ENCODE data around the gene PCDHGC4.

Gene PCDHGC4

DNA sequence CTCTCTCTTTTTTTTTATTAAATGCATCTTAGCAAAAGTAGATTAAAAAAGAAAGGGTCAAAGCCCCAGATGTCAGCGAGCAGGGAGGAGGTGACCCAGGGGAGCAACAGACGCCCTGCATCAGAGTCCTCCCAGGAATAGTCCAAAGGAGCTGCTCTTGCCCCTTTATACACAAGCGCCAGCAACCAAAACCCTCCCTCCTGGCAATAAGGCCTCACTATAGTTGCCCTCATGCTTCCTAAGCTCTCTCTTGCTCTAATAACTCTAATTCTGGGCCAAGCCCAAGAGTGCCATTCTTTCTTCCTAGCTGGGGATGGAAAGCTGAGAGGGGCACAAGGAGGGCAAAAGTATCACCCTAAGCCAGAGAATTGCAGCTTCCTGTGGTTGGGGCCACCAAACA is 30.3 kb downstream of the PCDHGC4 start:
- POLR2A ChIA-PET, result interaction anchor here (0.5 to 3.9 kb wide), 4 partner anchors 10 to 82 kb away, joined by 3 to 13 read pairs (median 6); partner anchors contain the start of gene PCDHGC5

DNA sequence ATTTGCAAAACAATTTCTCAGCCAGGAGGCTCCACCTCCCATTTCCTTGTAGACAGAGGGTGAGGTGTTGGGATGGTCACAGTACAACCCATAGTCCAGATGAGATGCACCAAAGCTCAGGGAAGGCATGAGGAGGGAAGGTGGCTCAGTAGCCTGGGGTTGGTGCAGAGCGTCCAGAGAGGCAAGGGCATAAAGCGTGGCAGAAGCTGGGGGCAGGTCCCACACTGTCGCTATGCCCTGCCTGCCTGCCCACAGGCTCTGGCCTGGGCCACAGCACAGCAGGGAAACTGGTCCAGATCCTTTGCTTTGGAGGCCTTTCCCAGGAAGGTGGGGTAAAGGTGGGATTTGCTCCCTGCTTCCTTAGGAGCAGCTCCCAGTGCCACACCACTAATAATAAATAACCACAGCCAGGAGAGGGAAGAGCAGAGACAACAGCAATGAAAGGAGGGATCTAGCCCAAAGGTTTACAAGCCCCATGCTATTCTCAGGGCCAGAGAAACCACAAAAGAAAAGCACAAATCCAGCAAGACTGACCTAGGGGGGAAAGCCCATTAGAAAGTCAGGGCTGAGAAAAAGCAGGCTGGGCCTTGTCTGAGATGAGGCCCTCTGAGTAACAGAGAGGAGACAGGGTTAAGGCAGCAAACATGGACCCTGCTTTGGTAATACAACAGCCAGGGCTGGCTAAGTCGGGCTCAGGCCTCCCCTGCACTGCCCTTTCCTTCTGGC is 31.3 kb downstream of the PCDHGC4 start:
- no peak overlapping the region for H3K4me3 ChIP-seq (ENCODE audit: low read depth, low read length)
- TF ChIP-seq, protein P1, sequence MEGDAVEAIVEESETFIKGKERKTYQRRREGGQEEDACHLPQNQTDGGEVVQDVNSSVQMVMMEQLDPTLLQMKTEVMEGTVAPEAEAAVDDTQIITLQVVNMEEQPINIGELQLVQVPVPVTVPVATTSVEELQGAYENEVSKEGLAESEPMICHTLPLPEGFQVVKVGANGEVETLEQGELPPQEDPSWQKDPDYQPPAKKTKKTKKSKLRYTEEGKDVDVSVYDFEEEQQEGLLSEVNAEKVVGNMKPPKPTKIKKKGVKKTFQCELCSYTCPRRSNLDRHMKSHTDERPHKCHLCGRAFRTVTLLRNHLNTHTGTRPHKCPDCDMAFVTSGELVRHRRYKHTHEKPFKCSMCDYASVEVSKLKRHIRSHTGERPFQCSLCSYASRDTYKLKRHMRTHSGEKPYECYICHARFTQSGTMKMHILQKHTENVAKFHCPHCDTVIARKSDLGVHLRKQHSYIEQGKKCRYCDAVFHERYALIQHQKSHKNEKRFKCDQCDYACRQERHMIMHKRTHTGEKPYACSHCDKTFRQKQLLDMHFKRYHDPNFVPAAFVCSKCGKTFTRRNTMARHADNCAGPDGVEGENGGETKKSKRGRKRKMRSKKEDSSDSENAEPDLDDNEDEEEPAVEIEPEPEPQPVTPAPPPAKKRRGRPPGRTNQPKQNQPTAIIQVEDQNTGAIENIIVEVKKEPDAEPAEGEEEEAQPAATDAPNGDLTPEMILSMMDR (IDR thresholded peaks at IDR 0.05; ENCODE audit: insufficient read depth, low read length, missing control alignments), result no peak
- CTCF ChIA-PET, result interaction anchor here (1.0 to 37.5 kb wide), 10 partner anchors 1 to 133 kb away, joined by 3 to 856 read pairs (median 20); partner anchors contain the start of genes DIAPH1, PCDHGA10, PCDHGA11 and PCDHGA7
- DNase-seq (ENCODE audit: low read depth, low spot score), result no peak
- POLR2A ChIA-PET, result interaction anchor here (0.5 to 3.9 kb wide), 3 partner anchors 9 to 83 kb away, joined by 3 to 13 read pairs (median 3); no protein-coding TSS in a partner anchor

More for the DNA sequence above, 30.3 kb downstream of the PCDHGC4 start:
- CTCF ChIA-PET, result interaction anchor here (1.0 to 37.5 kb wide), 10 partner anchors 2 to 132 kb away, joined by 3 to 856 read pairs (median 20); partner anchors contain the start of genes DIAPH1, PCDHGA10, PCDHGA11 and PCDHGA7
- H3K4me3 ChIP-seq (ENCODE audit: low read depth, low read length), result no peak overlapping the region
- no peak for DNase-seq (ENCODE audit: low read depth, low spot score)
- TF ChIP-seq, protein P1 (IDR thresholded peaks at IDR 0.05; ENCODE audit: insufficient read depth, low read length, missing control alignments), result no peak

DNA sequence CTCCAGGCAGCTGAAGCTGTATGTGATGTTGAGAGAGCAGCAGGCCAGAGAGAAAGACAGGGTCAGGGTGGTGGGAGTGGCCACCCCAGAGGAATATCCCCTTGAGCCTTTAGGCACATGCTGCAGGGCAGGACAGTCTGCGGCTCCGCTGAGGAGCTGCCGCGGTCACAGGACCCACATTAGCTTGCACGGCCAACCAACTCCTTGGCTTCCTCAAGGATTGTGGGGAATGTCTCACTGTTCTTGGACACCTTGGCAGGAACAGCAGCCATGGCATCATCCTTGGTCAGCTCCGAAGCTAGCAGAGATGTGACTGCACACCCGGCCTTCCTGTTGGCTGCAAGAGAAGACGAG is 31.8 kb downstream of the PCDHGC4 start:
- no peak for DNase-seq (ENCODE audit: low read depth, low spot score)
- TF ChIP-seq, protein P1 (IDR thresholded peaks at IDR 0.05; ENCODE audit: insufficient read depth, low read length, missing control alignments), result no peak
- no peak overlapping the region for H3K4me3 ChIP-seq (ENCODE audit: low read depth, low read length)
- ChIA-PET CTCF (interaction anchor here (1.7 to 37.5 kb wide), 5 partner anchors 1 to 99 kb away, joined by 4 to 856 read pairs (median 295); partner anchors contain the start of genes PCDHGA10, PCDHGA11, PCDHGB7 and PCDHGC4), POLR2A (no interaction called here)

DNA sequence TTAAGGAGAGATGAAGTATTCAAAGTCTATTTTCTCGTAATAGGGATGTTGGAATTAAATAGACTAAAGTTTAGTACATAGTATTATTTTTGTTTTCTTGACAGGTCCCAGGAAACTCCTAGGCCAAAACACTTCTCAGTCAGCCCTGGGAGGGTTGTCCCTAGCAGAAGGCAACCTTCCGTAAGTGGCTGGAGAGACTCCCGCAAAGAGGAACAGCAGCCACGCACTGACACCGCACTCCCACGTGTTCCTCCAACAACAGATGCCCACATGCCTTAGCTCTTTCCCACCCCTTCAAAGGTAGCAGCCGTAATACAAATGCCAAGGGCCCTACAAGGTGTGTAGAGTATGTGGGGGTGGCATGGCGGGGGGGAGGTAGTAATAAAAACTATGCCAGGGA is 32.5 kb downstream of the PCDHGC4 start:
- TF ChIP-seq, protein P1 (IDR thresholded peaks at IDR 0.05; ENCODE audit: insufficient read depth, low read length, missing control alignments), result no peak
- ChIA-PET CTCF (interaction anchor here (0.9 to 27.6 kb wide), 4 partner anchors 10 to 100 kb away, joined by 3 to 856 read pairs (median 150); partner anchors contain the start of genes PCDHGA10, PCDHGA11, PCDHGB7 and PCDHGC4), POLR2A (interaction anchor here (0.6 kb wide), 1 partner anchor 8 kb away, joined by 3 read pairs; no protein-coding TSS in a partner anchor)
- no peak for DNase-seq (ENCODE audit: low read depth, low spot score)
- H3K4me3 ChIP-seq (ENCODE audit: low read depth, low read length), result no peak overlapping the region

DNA sequence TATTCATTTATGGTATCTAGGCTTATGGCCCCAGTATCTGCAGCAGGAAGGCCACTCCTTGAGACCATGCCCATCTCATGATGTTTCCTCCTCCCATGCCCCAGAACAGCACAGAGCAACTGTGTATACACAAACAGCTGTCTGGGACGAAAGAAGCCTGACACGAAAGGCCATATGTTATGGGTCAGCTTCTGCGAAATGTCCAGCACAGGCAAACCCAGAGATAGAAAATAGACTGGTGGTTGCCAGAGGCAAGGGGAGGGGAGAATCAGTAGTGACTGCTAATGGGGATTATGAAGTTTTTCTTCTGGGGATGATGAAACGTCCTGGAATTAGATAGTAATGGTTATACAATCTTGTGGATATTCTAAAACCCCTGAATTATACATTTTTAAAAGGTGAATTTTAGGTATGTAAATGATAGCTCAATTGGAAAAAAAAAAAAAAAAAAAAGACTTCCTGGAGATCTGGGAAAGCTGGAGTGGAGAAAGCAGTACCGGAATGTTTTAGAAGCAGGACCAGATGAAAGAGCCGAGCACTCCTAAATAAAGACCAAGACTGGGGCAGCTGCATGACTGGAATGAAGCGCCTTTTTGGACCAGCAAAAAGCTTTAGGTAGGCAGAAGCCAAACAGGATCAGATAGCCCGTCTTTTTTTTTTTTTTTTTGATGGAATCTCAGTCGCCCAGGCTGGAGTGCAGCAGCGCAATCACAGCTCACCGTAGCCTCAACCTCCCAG is 33.2 kb downstream of the PCDHGC4 start:
- POLR2A ChIA-PET, result interaction anchor here (0.6 to 2.2 kb wide), 4 partner anchors 9 to 43 kb away, joined by 3 to 14 read pairs (median 4); partner anchors contain the start of gene PCDHGC3

More for the DNA sequence above, 33.2 kb downstream of the PCDHGC4 start:
- TF ChIP-seq, protein P1 (IDR thresholded peaks at IDR 0.05; ENCODE audit: insufficient read depth, low read length, missing control alignments), result no peak
- no peak for DNase-seq (ENCODE audit: low read depth, low spot score)
- H3K4me3 ChIP-seq (ENCODE audit: low read depth, low read length), result no peak overlapping the region
- CTCF ChIA-PET, result interaction anchor here (0.7 to 27.6 kb wide), 7 partner anchors 9 to 101 kb away, joined by 3 to 856 read pairs (median 3); partner anchors contain the start of genes PCDHGA10, PCDHGA11, PCDHGA12 and PCDHGB7
